K562 (cell line): ENCODE measurements around the gene ATP5MC3. TPM values are rescaled to one million over a fixed set of nuclear protein-coding genes. Genes with fewer than 3 reads are reported as not detected.

ENCODE experiments used
- ATAC-seq: fragments of 200-7000 bp; cut with Tn5 transposase; 3 replicates; pipeline ENCODE4 v1.9.1; 2020; ENCODE audit warnings: moderate library complexity
- BruUV-seq: library from RNA; stranded (reverse); fragments of 400-500 nt; replicated peaks from 2 replicates; lab custom pipeline; 2021; lab: Mats Ljungman, UMichigan
- CTCF ChIA-PET: fragments of 300-600 bp; formaldehyde crosslinking; extraction: SDS; loops from one replicate; lab custom pipeline; 2021; ENCODE audit warnings: low intra/inter-chr PET ratio; lab: Yijun Ruan, JAX
- POLR2A ChIA-PET: fragments of 300-600, 350-650 bp; sonication (Branson Sonifier 250); formaldehyde crosslinking; extraction: SDS; loops from one replicate; lab custom pipeline; 2021; ENCODE audit warnings: antibody characterized with exemption, inconsistent platforms; lab: Yijun Ruan, JAX
- DNase-seq, 4 experiments: peaks; one replicate each; pipeline versions ENCODE4 v3.0.0 to v3.0.0-alpha.2; 2011 to 2018; ENCODE audit warnings: low spot score in 3 of 4, mixed read lengths in 3 of 4; ENCODE audit errors: extremely low read depth in 1 of 4
- FAIRE-seq: peaks from 2 replicates; lab custom pipeline; 2011; peaks lifted over from hg19 to GRCh38; lab: Jason Lieb, UNC
- H2AFZ ChIP-seq: 2 replicates; pipeline ENCODE4 v1.6.0; 2011; ENCODE audit warnings: low read depth, low read length, control low read depth, inconsistent platforms
- H3K27ac ChIP-seq: fragments of 200-600 bp; 3 replicates; pipeline ENCODE4 v1.8.0; 2011; ENCODE audit warnings: low read depth, mild to moderate bottlenecking, control low read depth, inconsistent platforms, low read length, moderate library complexity, mixed read lengths; ENCODE audit errors: extremely low read depth
- H3K27me3 ChIP-seq, 2 experiments: fragments of 300-600 bp in 1 of 2; 2 replicates in 1 of 2; 3 replicates in 1 of 2; pipeline versions ENCODE4 v1.6.0 to v1.8.0; 2011; ENCODE audit warnings: inconsistent platforms in 2 of 2, low read length in 2 of 2, mild to moderate bottlenecking in 1 of 2, mixed read lengths in 1 of 2, moderate library complexity in 1 of 2; ENCODE audit not compliant: control insufficient read depth in 2 of 2, insufficient read depth in 2 of 2
- H3K36me3 ChIP-seq: fragments of 300-600 bp; 3 replicates; pipeline ENCODE4 v1.8.0; 2011; ENCODE audit warnings: mild to moderate bottlenecking, low read length, inconsistent platforms; ENCODE audit not compliant: control insufficient read depth, insufficient read depth
- H3K4me1 ChIP-seq, 2 experiments: fragments of 200-600 bp in 1 of 2; replicated peaks in 1 of 2; 2 replicates in 1 of 2; 3 replicates in 1 of 2; pipeline versions ENCODE4 v1.5.1 to v1.8.0; 2011; ENCODE audit warnings: inconsistent platforms in 2 of 2, low read length in 2 of 2, mild to moderate bottlenecking in 1 of 2, mixed read lengths in 1 of 2, moderate library complexity in 1 of 2; ENCODE audit not compliant: control insufficient read depth in 2 of 2, insufficient read depth in 2 of 2
- H3K4me2 ChIP-seq: 2 replicates; pipeline ENCODE4 v1.6.1; 2011; ENCODE audit warnings: low read length, control low read depth, inconsistent platforms, mixed read lengths; ENCODE audit not compliant: insufficient read depth
- H3K4me3 ChIP-seq: fragments of 200-600 bp; sonication (generic), shearing (Covaris generic); 2 replicates; pipeline ENCODE4 v1.5.1; 2016; ENCODE audit warnings: control low read depth, inconsistent platforms
- H3K79me2 ChIP-seq: fragments of 200-600 bp; 3 replicates; pipeline ENCODE4 v1.8.0; 2011; ENCODE audit warnings: low read length, inconsistent platforms; ENCODE audit not compliant: control insufficient read depth, insufficient read depth
- H3K9ac ChIP-seq, 2 experiments: 2 replicates each; pipeline versions ENCODE4 v1.6.0 to v1.6.1; 2011; ENCODE audit warnings: low read depth in 2 of 2, low read length in 2 of 2, control low read depth in 1 of 2, inconsistent platforms in 1 of 2, mild to moderate bottlenecking in 1 of 2, mixed read lengths in 1 of 2; ENCODE audit not compliant: insufficient read depth in 1 of 2
- H3K9me1 ChIP-seq: one replicate; pipeline ENCODE4 v1.6.0; 2011; ENCODE audit warnings: inconsistent platforms, mild to moderate bottlenecking, low read length, moderate library complexity; ENCODE audit not compliant: control insufficient read depth, insufficient read depth
- H3K9me3 ChIP-seq: replicated peaks from 2 replicates; pipeline ENCODE4 v1.5.1; 2011; ENCODE audit warnings: low read depth, low read length, inconsistent platforms; ENCODE audit not compliant: control insufficient read depth, insufficient read depth
- H4K20me1 ChIP-seq: replicated peaks from 2 replicates; pipeline ENCODE4 v1.6.1; 2011; ENCODE audit warnings: low read length, inconsistent platforms, mixed read lengths; ENCODE audit not compliant: control insufficient read depth, insufficient read depth
- CHD1 ChIP-seq: fragments of 200-600 bp; sonication (generic); IDR thresholded peaks from one replicate; pipeline ENCODE4 v1.6.1; 2012; ENCODE audit warnings: mild to moderate bottlenecking, moderate library complexity, low read length, inconsistent platforms
- NEUROD1 ChIP-seq: fragments of 150-350 bp; IDR thresholded peaks from 2 replicates; pipeline ENCODE4 v1.6.1; 2014; ENCODE audit warnings: borderline replicate concordance, low read length, low read depth; ENCODE audit not compliant: partially characterized antibody
- SRF ChIP-seq, 2 experiments: fragments of 250-450, 450-650 bp in 1 of 2; sonication (Bioruptor Pico) in 1 of 2; sonication (generic) in 1 of 2; formaldehyde crosslinking; IDR thresholded peaks; 2 replicates each; pipeline versions ENCODE4 v1.5.0 to v1.5.1; 2020 to 2022; ENCODE audit warnings: mild to moderate bottlenecking in 1 of 2, missing genetic modification reagents in 1 of 2
- ZNF766 ChIP-seq: fragments of 200-800 bp; sonication (Bioruptor generic); conservative IDR thresholded peaks from 2 replicates; pipeline ENCODE4 v1.6.1; 2016; ENCODE audit warnings: missing genetic modification characterization, missing compliant biosample characterization
- ZNF79 ChIP-seq: fragments of 250-450 bp; sonication (Bioruptor Pico); IDR thresholded peaks from 2 replicates; pipeline ENCODE4 v1.4.0; 2020; ENCODE audit warnings: low read depth, mild to moderate bottlenecking, moderate library complexity
- WGBS: fragments of 100-300 bp; shearing (Covaris generic); methylation state at CpG from one replicate; pipeline ENCODE4 v1.1.6; 2016; ENCODE audit warnings: low coverage, mixed read lengths; ENCODE audit not compliant: insufficient coverage; ENCODE audit errors: missing lambda C conversion rate; 5-methylcytosine and 5-hydroxymethylcytosine counted together
- in situ Hi-C: fragments of 300-500 bp; cut with MboI; formaldehyde crosslinking; loops from 4 replicates; pipeline ENCODE4 v1.15.0; 2018; ENCODE audit warnings: inconsistent platforms, mixed read lengths
- intact Hi-C: fragments of 100-400 bp; cut with micrococcal nuclease; formaldehyde crosslinking; loops from 2 replicates; pipeline ENCODE4 v1.14.2; 2022
- polyA plus RNA-seq, 8 experiments: library from polyadenylated mRNA; depleted of rRNA in 4 of 8; stranded (reverse) in 5 of 8; unstranded in 3 of 8; fragments of >200 nt; fragmentation: Nextera tagmentation in 2 of 8; fragmentation: Illumina TruSeq in 1 of 8; extraction: Ambion mirVana in 2 of 8; extraction: Trizol in 1 of 8; gene quantifications; 2 replicates each; pipeline versions ENCODE4 v1.2.1 to v1.2.3, GENCODE V29; 2011 to 2014; ENCODE audit warnings: inconsistent platforms in 1 of 8, missing spikeins in 1 of 8
- total RNA-seq, 7 experiments: library from RNA; depleted of rRNA in 6 of 7; stranded (reverse); fragments of >200 nt in 6 of 7; fragmentation: Illumina TruSeq in 2 of 7; extraction: Trizol in 2 of 7; gene quantifications; 2 replicates each; pipeline versions ENCODE4 v1.2.1 to v1.2.3, GENCODE V29; 2011 to 2021; ENCODE audit warnings: low replicate concordance in 1 of 7

Gene ATP5MC3
- total and polyA plus RNA-seq, 9 of the 15 experiments (the other 6 are each of a cell fraction or from before 2014, with no cell fraction given): 423 to 2,565 (median 1,012) TPM

DNA sequence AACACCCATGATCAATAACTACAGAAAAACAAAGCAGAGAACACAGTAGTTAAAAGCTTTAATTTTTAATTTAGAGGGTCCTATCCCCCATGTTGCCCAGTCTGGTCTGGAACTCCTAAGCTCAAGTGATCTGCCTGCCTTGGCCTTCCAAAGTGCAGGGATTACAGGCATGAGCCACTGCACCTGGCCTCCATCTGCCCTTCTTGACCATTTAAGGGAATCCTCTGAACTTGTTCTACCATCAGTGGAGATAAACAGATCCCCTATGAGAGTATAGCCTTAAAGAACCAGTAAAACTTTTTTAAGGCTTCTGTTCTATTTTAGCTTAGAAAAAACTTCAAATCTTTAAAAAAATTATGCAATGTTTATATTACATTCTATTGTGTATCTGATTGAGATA lies 13.5 kb upstream of the ATP5MC3 start:
- no peaks in the 10 kb centered on the region for H3K9me1 ChIP-seq
- ATAC-seq: no peak
- H3K27me3 ChIP-seq: peaks cover 10 to 16% of the 10 kb centered on the region in 2 experiments
- H3K79me2 ChIP-seq: no peaks in the 10 kb centered on the region
- FAIRE-seq: no peak
- no peaks in the 10 kb centered on the region for H4K20me1 ChIP-seq
- no peak for DNase-seq
- no peak overlapping the region for H3K4me2 ChIP-seq
- no peak overlapping the region for H3K9ac ChIP-seq
- TF ChIP-seq ZNF766 (CRISPR knock-in tag) (no peak), SRF (CRISPR knock-in tag; IDR thresholded peaks at IDR 0.05) (peak in 1 of 2 experiments; percentile 68; a peak in 1 of 4 replicates)
- BruUV-seq: no TSS peak
- in situ Hi-C loops: no loop called here
- ChIA-PET POLR2A (interaction anchor here (1.1 kb wide), 1 partner anchor 27 kb away, joined by 3 read pairs; the partner anchor contains the start of gene ATF2), CTCF (no interaction called here)
- no peak overlapping the region for H2AFZ ChIP-seq
- intact Hi-C loops: no loop called here
- no peak overlapping the region for H3K27ac ChIP-seq
- no peaks in the 10 kb centered on the region for H3K9me3 ChIP-seq
- H3K4me3 ChIP-seq: no peak overlapping the region
- no peaks in the 10 kb centered on the region for H3K4me1 ChIP-seq
- H3K36me3 ChIP-seq: no peaks in the 10 kb centered on the region

DNA sequence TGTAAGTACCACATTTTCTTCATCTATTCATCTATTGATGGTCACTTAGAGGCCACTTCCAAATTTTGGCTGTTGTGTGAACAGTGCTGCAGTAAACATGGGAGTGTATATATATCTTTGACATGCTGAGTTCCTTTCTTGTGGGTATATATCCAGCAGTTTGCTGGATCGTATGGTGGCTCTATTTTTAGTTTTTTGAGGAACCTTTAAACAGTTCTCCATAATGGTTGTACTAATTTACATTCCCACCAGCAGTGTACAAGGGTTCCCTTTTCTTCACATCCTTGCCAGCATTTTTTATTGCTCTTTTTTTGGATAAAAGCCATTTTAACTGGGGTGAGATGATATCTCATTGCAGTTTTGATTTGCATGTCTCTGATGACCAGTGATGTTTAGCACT lies 7.3 kb upstream of the ATP5MC3 start:
- no peak for DNase-seq
- TF ChIP-seq CHD1: no peak
- no peak for TF ChIP-seq ZNF79 (CRISPR knock-in tag)
- no peak for TF ChIP-seq NEUROD1
- Histone ChIP-seq H2AFZ (no peak overlapping the region), H3K9me3 (no peaks in the 10 kb centered on the region), H3K27me3 (no peaks in the 10 kb centered on the region), H3K9ac (no peak overlapping the region), H3K79me2 (no peaks in the 10 kb centered on the region), H3K27ac (no peak overlapping the region), H3K4me1 (no peaks in the 10 kb centered on the region), H3K36me3 (no peaks in the 10 kb centered on the region), H3K4me2 (no peak overlapping the region), H3K4me3 (no peak overlapping the region), H3K9me1 (no peaks in the 10 kb centered on the region), H4K20me1 (no peaks in the 10 kb centered on the region)
- ChIA-PET CTCF (no interaction called here), POLR2A (no interaction called here)
- BruUV-seq: no TSS peak
- WGBS: 5% methylated on average over 1 of the region's 1 CpG
- FAIRE-seq: no peak
- in situ Hi-C loops (no loop called here), intact Hi-C loops (no loop called here)
- no peak for ATAC-seq
